Activated CD8-positive, alpha-beta memory T cell treated with anti-CD3 and anti-CD28 coated beads for 36 hours (primary cell): ENCODE results near the gene MRPL52. TPM values are rescaled to one million over a fixed set of nuclear protein-coding genes. Genes with fewer than 3 reads are reported as not detected.

Experiments
- CTCF ChIA-PET: fragments of 350-600 bp; sonication (Branson Sonifier 250); formaldehyde crosslinking; loops from one replicate; lab custom pipeline; 2021; ENCODE audit warnings: antibody characterized with exemption; lab: Charles Lee
- POLR2A ChIA-PET: fragments of 350-600 bp; sonication (Branson Sonifier 250); formaldehyde crosslinking; loops from one replicate; lab custom pipeline; 2021; ENCODE audit warnings: antibody characterized with exemption; lab: Charles Lee
- total RNA-seq, 2 experiments: library from RNA; stranded (reverse); gene quantifications; one replicate each; pipeline ENCODE4 v1.2.3, GENCODE V29; 2021

The MRPL52 gene
- total RNA-seq, 2 experiments from 2014 or later = 170 to 179 TPM

GRCh38 chr14:22807432-22808087, 22.1 kb upstream of the MRPL52 start:
- ChIA-PET CTCF (no interaction called here), POLR2A (no interaction called here)

- CTCF ChIA-PET = interaction anchor here (2.2 kb wide), 1 partner anchor 14 kb away, joined by 6 read pairs; no protein-coding TSS in a partner anchor
- POLR2A ChIA-PET = interaction anchor here (0.6 kb wide), 1 partner anchor 70 kb away, joined by 3 read pairs; no protein-coding TSS in a partner anchor
Observed at GRCh38 chr14:22808388-22809209, 21.1 kb upstream of the MRPL52 start.

GRCh38 chr14:22811722-22812121, 18.0 kb upstream of the MRPL52 start:
- ChIA-PET POLR2A (interaction anchor here (0.7 kb wide), 1 partner anchor 223 kb away, joined by 4 read pairs; no protein-coding TSS in a partner anchor), CTCF (interaction anchor here (0.7 to 1.4 kb wide), 2 partner anchors 11 to 975 kb away, joined by 3 to 6 read pairs; no protein-coding TSS in a partner anchor)

- CTCF ChIA-PET = interaction anchor here (1.4 kb wide), 1 partner anchor 10 kb away, joined by 6 read pairs; no protein-coding TSS in a partner anchor
- POLR2A ChIA-PET = interaction anchor here (0.7 kb wide), 1 partner anchor 224 kb away, joined by 4 read pairs; no protein-coding TSS in a partner anchor
Observed at GRCh38 chr14:22812744-22813143, 16.9 kb upstream of the MRPL52 start.

- ChIA-PET CTCF (interaction anchor here (1.4 kb wide), 1 partner anchor 10 kb away, joined by 6 read pairs; no protein-coding TSS in a partner anchor), POLR2A (interaction anchor here (0.7 kb wide), 1 partner anchor 161 kb away, joined by 5 read pairs; no protein-coding TSS in a partner anchor)
Observed at GRCh38 chr14:22813145-22813544, 16.5 kb upstream of the MRPL52 start.

GRCh38 chr14:22814373-22814772, 15.3 kb upstream of the MRPL52 start:
- CTCF ChIA-PET = no interaction called here
- POLR2A ChIA-PET = no interaction called here

- ChIA-PET CTCF (no interaction called here), POLR2A (no interaction called here)
Observed at GRCh38 chr14:22814941-22815713, 14.6 kb upstream of the MRPL52 start, which contains the start of gene SLC7A7. Gene SLC7A7, minus strand, starts transcription at chr14:22815435. Its CDS starts 2,037 bp downstream, at chr14:22813398.

- POLR2A ChIA-PET = no interaction called here
Observed at GRCh38 chr14:22819151-22819988, 10.3 kb upstream of the MRPL52 start.

GRCh38 chr14:22820731-22821130, 9.0 kb upstream of the MRPL52 start:
- ChIA-PET POLR2A (no interaction called here), CTCF (interaction anchor here (3.2 to 7.6 kb wide), 3 partner anchors 8 to 38 kb away, joined by 8 to 94 read pairs (median 27); no protein-coding TSS in a partner anchor)

More at GRCh38 chr14:22819151-22819988, 10.3 kb upstream of the MRPL52 start:
- CTCF ChIA-PET = interaction anchor here (0.6 to 3.2 kb wide), 5 partner anchors 9 to 280 kb away, joined by 4 to 13 read pairs (median 7); no protein-coding TSS in a partner anchor

GRCh38 chr14:22821193-22822015, 8.3 kb upstream of the MRPL52 start:
- CTCF ChIA-PET = interaction anchor here (1.2 to 7.6 kb wide), 9 partner anchors 10 to 969 kb away, joined by 3 to 94 read pairs (median 13); partner anchors contain the start of gene LRP10
- POLR2A ChIA-PET = no interaction called here

GRCh38 chr14:22822016-22822570, 7.6 kb upstream of the MRPL52 start:
- ChIA-PET CTCF (interaction anchor here (0.6 to 7.6 kb wide), 16 partner anchors 9 to 970 kb away, joined by 3 to 94 read pairs (median 6); partner anchors contain the start of gene LRP10), POLR2A (no interaction called here)

- CTCF ChIA-PET = interaction anchor here (0.6 to 7.6 kb wide), 19 partner anchors 8 to 971 kb away, joined by 3 to 94 read pairs (median 6); partner anchors contain the start of gene LRP10
- POLR2A ChIA-PET = interaction anchor here (0.6 kb wide), 1 partner anchor 80 kb away, joined by 4 read pairs; no protein-coding TSS in a partner anchor
Observed at GRCh38 chr14:22822571-22823098, 7.1 kb upstream of the MRPL52 start.

GRCh38 chr14:22824711-22825359, 4.9 kb upstream of the MRPL52 start:
- ChIA-PET POLR2A (interaction anchor here (0.6 kb wide), 1 partner anchor 99 kb away, joined by 13 read pairs; no protein-coding TSS in a partner anchor), CTCF (interaction anchor here (0.9 to 7.6 kb wide), 6 partner anchors 28 to 255 kb away, joined by 3 to 94 read pairs (median 13); partner anchors contain the start of gene LRP10)

- ChIA-PET POLR2A (interaction anchor here (1.3 kb wide), 1 partner anchor 307 kb away, joined by 3 read pairs; no protein-coding TSS in a partner anchor), CTCF (interaction anchor here (0.5 to 2.9 kb wide), 5 partner anchors 10 to 1522 kb away, joined by 3 to 26 read pairs (median 4); partner anchors contain the start of gene LRP10)
Observed at GRCh38 chr14:22829076-22829660, 519 bp upstream of the MRPL52 start.
